Fibroblast of skin of right biceps (primary cell): ENCODE data around the gene NLGN4X.
"Not testable (repeated sequence)": the region's sequence is repeated elsewhere in the genome, so short reads cannot be mapped to it uniquely, and the experiment has no call there.

Source experiments
- DNase-seq: peaks from one replicate; pipeline ENCODE4 v3.0.0-alpha.2; 2013

The NLGN4X gene

DNA sequence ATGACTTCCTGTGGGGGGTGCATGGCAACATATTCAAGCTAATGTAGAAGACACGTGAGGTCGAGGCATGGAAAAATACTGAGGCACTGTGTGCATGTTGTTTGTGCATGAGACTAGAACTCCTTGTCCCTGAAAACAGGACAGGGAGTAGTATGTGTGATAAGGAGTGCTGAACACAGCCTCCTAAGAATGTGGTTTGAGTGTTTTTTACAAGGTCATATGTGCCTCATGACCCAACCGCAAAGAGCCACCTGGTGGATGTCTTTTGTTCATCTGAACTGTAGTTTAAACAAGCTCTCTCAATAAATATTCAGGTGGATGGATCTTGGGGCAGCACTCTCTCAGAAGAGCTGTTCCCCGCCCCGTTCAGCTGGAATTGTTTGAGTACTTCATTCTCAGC, 226.6 kb downstream of the NLGN4X start:
- no peak for DNase-seq

DNA sequence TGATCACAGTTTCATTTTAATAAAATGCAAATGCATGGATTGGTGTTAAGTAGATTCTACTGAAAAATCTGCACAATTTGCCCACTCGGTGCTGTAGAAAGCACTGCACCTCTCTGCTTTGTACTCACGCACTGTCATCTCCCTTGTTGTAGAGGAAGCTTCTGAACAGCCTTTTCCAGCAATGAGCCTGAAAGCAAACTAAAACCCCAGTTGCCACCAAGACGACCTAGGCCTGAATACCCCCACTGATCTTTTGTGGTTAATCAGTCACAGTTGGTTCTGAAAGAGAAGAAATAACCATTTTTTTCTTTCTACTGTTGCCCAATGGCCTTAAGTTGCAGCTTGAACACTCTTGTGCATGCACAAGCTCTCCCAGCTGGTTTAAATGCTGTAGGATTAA, 229.8 kb downstream of the NLGN4X start:
- no peak for DNase-seq

DNA sequence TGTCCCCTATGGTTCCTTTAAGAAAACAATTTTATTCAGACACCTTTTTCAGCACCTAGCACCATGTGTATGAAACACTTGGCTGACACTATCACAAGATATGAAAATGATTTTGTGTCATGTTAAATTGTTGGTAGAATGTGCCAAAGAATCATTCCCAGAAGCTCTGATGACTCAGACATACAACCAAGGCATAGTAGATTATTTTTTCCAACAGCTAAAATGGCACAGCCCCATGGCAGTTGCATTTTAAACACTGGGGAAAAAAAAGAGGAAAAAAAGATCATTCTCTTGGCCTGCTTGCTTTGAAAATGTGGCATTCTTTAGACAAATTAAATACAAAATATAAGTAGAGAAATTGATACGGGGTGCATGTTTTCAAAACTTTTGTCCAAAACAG, 230.2 kb downstream of the NLGN4X start:
- no peak for DNase-seq

DNA sequence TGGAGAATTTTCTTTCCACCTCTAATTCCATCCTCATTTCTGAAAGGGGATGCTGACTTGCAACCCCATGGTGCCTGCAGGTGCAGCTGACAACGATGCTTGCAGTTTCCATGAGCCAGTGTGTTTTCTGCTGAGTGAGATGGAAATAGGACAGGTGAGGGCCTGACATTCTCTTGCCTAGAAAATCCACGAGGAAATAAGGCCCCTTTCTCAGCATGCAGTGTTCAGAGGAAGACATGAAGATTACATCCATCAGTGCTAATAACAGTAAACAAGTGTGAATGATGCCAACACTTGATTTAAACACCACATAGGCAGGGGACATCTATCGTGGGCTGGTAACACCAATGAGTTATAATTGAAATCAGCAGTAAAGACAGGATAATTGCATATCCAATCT, 237.3 kb downstream of the NLGN4X start:
- no peak for DNase-seq

DNA sequence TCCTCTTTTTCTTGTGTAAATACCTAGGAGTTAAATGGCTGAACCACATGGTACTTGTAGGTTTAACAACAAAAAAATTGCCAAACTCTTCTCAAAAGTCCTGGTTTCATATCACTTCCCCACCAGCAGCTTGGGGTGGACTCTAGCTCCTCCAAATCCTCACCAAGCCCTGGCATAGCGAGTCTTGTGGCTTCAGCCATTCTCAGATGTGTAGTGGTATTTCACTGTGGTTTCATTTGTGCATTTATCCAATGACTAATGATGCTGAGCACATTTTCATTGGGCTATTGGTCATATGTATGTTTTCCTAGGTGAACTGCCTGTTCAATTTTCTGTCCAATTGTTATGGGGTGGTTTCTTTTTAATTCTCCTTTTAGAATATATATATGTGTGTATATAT, 249.3 kb downstream of the NLGN4X start:
- DNase-seq, result no peak

DNA sequence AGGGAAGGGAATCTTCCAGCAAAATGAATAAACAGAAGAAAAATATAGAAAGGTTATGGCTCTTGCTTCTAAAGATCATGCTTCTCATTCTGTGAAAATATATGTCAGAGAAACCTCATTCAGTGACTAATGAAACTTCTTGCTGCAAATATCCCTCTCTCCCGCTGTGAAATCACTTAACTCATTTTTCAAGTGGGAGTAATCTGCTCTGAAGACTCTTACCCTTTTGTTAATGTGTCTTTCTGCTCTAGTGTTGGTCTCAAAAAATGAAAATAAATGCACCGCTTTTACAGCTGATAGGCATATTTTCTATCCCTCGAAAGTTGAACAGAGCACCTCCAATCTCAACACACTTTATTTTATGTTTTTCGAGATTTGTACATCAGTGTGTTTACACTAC, 252.3 kb downstream of the NLGN4X start:
- DNase-seq, result no peak

DNA sequence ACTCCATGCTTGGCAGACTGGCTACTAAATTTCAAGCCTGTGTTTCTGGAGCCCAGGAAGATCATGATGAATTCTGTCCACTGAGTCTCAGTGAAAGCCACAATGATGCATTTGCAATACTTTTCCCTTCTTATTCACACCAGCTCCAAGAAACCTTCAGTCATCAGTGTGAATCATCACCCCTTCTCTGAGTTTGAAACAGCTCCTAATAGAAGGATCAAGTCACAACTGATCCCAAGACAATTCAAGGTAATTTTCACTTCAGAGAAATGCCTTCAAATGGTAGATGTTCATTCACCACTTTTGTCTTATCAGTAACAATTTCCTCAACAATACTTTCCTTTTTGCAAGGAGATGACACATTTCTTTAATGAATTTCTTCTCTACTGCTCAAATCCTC, 257.4 kb downstream of the NLGN4X start:
- DNase-seq, result peak; percentile 10

DNA sequence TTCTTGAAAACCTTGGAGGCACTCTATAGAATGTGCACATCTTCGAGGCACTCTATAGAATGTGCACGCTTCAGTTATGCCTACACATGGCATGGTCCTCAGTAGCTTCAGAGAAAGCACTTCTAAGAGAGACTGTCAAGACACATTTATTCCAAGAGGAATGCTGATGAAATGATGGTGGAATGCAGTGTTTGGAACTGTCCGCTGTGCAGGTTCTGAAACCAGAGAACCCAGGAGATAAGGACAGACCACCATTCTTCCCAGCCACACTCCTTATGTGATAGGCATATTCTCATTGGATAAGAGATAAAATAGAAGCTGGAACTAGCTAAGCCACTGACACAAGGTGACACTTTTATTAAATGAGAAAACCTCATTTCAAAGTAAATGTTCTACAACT, 263.3 kb downstream of the NLGN4X start:
- DNase-seq, result no peak

DNA sequence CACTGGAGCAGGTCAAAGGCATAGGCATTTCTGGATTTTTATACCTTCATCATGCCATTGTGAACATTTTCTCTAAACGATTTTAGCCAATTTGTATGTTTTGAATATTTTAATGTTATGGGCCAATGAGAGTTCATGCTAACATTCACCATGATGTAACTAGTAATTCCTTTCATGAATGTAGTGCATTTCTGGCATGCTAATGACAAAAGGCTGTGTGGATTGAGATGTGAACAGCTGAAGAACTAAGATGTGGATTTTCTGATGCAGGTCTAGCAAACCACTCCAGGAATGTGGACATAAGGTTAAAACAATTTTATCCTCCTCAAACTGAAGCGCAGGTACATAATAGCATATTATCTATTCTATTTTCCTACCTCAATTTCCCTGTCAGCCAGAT, 269.4 kb downstream of the NLGN4X start:
- DNase-seq, result no peak

DNA sequence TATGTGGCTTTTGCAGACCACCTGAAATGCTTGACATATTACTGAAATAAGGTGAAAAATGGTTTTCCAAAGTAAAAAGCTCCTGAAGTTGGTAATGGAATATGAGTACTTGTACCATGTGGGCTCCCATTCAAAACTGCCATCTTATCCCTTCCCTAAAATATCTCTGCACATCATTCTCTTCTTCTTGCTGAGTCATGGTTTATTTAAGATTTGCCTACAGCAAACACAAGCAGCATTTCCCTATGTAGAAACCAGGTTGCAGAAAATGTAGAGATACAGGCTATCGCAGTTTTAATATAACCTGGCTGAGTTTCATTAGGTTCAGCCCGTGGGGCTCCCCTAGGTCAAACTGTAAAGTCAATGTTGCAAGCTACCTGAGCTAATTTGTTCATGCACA, 270.1 kb downstream of the NLGN4X start:
- no peak for DNase-seq

DNA sequence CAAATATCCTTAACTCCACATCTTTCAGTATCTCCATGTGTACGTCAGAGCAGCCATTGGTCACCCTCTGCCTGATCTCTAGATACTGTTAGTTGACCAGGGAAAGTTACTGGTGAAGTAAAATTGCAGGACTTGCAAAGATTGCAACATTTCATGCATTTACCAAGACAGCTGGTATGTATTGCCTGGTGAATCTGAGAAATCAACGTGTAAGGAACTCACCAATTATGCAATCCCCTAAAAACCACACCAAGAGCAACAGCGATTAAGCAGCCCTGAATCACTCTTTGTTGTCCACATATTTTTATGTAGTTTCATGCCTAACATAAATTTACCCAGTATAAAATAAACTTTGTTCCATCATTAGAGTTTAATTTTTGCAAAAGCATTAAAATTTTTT, 271.2 kb downstream of the NLGN4X start:
- peak; percentile 51 for DNase-seq

DNA sequence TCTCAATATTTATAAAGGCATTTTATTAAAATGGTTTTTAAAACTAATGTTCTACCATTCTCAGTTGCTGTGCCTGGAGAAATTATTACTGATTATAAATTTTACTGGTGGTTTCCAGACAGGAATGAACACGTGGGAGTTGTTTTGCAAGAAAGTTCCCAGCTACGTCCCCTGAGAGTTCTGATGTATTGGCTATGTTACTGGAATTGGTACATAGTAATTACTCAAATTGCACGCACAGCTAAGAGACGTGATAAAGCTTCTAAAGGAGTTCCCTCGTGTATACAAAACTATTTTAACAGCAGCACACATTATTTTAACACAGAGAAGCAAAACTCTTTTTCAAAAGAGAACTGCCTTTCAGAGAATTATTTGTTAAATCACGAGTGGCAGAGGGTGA, 292.2 kb downstream of the NLGN4X start:
- DNase-seq, result peak; percentile 26

DNA sequence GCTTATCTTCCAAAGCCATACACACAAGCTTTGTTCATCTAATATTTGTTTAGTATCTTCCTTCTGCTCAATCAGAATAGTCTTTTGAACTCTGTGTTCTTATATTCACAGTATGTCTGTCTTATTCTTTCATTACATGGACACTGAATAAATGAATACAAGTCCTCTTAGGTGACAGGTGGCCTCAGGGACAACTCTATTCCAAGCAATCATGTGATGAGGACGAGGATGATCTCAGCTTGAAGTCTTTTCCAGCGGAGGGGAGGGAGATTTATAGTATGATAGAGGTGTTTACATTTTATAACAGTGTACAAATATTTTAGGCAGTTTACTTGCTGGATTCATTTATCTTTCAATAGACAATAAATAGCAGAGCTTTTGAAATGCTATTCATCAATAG, 300.4 kb downstream of the NLGN4X start:
- no peak for DNase-seq

DNA sequence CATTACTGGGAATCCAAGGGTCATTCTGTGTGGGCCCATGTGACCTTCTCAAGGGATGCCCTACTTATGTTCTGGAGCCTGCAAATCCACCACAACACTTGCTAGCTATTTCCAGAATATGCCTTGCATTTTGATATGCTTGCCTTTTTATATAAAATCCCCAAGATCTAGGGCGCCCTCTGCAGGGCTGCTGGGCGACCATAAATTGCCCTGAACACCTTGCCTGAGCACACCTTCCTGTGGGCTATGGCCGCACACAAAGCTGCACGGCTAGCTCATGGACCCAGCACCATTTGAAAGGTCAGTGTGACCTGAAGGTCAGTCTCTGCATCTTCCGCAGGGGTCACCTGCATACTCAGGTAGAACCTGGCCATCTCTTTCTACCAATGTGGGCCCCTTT, 311.7 kb downstream of the NLGN4X start:
- DNase-seq, result no peak

DNA sequence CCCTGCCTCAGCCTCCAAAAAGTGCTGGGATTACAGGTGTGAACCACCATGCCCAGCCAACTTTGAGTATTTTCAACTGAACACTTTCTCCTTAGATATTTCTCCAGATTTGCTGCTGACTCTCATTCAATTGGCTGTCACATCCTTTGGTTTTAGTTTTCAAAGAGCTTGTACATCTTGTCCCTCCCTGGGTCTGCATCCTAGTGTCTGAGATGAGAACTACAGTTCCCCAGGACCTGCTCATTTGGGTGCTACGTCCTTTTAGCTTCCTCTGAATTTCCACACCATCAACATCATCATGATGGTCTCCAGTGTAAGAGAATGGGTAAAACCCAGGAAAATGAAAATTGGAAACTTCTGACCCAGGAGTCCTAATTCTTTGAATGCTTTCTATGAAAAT, 312.9 kb downstream of the NLGN4X start:
- no peak for DNase-seq

DNA sequence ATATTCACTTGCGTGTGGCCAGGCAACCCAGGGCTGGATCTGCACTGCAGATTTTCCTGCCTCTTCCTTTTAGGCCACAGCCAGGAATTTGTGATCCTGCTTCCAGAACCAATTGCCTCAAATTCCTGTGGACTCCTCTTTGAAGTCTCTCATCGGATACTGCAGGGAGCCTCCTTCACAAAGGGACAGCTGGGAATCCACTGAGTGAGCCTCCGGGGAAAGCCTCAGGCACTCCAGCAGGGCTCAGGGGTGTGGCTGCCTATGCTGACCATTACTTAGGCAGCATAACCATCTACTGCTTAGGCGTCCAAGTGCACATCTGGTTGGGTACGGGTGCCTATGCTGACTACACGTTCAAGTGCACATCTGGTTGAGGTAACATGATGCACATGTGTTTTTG, 321.5 kb downstream of the NLGN4X start:
- no peak for DNase-seq

DNA sequence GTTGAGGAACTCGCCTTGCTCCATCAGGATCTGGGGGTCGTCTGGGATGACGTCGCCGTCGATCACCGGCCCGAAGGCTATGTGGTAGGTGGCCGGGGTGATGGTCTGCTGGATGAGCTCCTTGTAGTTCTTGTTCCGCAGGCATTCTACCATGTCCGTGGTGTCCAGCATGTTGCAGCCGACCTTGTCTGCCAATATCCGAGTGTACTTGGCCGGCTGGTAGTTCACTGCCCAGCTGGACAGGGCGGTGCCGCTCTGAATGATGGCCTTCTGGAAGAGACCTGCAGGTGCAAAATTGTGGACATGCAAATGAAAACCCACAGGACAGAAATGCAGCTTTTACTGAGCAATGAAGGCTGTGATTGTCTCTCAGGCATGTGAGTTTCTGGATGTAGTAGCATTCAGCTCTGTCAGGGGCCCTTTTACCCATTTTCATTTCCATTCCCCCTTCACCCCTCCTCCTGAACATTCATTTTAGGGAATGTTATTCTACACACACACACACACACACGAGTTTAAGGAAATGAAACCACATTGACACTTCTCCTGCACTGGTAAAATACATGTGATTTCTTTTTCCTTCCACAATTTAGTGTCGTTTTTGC, 325.0 kb downstream of the NLGN4X start:
- DNase-seq, result not testable (repeated sequence)

DNA sequence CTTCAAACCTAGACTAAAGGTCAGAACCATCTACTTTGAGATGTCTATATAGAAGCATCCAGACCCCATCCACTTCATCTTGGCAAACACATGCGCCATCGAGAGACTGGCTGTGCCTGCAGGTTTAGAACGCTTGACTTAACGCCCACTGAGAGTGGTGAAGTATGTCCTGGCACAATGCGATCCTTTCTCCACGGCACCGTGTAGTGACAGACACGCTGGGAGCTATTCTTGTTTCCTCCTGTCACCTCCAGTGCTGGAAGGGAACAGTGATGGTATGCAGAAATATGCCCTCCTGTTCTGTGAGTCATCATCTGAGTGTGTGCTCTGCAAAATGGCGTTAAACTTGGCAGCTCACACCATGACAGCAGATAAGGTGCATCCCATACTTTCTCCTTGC, 330.2 kb downstream of the NLGN4X start:
- DNase-seq, result no peak

DNA sequence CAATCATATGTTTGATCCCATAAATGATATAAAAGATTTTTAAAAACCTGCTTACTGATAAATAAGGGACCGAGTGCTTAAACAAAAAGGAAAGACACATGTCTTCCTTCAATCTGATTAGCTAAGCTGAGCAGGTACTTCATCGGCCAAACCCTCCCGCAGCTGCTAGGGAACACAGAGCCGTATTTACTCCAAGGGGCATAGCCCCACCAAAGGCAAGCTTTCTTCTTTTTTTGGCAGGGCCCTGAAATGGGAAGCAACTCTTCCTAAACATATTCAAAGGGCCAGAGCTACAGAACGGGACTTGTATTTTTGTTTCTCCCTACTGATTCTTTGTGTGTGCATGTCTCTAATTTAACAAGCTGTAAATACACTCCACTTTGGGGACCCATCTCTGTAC, 337.3 kb downstream of the NLGN4X start:
- no peak for DNase-seq

DNA sequence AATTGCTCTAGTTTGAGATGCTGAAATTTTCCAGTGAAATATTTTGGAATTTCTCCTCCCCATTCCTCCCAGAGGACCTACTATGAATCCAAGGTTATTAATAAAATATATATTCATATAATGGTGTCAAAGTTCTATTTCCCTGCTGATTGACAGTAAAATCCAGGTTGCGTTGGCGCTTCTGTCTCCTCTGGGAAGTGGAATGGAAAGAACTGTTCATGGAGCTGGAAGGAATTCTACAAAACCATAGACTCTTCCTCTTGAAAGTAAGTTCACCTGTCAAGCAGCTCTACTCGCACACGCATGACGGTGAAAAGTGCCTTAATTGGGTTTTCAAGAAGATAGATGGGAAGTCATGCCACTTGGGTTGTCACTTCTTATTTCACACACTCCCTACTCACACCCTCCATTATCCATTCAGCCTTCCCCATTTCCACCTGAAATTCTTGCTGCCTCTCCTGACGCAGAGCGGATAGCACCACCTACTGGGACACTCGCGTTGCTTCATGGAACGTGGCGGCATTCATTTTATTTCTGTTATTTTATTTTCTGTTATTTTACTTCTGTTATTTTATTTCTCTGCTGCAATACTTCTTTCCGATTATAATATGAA, 351.6 kb downstream of the NLGN4X start:
- peak; percentile 14 for DNase-seq

DNA sequence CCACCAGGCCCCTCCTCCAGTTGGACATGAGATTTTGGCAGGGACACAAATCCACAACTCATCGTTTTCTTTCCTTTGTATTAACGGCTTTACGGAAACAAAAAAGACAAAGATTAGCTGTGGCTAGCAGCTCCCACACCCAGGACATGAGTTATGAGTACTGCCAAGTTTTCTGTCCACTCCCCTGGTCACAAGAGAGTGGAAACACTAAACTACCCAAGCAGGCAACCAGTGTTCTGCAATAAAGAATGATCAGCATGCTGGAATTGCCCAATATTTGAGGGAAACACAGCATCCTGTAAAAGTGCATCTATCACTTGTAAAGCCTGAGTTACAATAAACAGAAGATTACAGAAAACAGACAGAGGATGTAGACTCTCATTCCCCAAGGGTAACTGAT, 358.4 kb downstream of the NLGN4X start:
- DNase-seq, result peak; percentile 0

DNA sequence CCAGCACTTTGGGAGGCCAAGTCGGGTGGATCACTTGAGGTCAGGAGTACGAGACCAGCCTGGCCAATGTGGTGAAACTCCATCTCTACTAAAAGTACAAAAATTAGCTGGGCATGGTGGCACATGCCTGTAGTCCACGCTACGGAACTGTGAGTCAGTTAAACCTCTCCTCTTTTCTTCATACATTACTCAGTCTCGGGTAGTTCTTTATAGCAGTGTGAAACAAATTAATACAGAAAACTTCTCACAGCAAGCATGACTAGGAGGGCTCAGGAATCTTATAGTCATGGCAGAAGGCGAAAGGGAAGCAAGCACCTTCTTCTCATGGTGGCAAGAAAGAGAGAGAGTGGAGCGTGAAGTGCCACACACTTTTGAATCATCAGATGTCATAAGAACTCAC, 358.9 kb downstream of the NLGN4X start:
- no peak for DNase-seq

DNA sequence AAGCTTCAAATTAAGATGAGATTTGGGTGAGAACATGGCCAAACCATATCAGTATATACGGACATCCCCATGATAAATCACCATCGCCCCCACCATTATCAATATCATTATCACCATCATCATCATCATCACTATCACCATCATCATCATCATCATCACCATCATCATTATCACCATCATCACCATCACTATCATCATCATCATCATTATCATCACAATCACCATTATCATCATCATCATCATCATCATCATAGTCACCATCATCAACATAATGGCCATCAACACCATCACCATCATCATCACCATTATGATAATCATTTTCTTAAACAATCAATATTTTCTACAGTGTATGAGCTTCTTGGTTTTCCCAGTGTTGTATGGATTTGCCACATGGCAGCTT, 360.9 kb downstream of the NLGN4X start:
- DNase-seq, result no peak

DNA sequence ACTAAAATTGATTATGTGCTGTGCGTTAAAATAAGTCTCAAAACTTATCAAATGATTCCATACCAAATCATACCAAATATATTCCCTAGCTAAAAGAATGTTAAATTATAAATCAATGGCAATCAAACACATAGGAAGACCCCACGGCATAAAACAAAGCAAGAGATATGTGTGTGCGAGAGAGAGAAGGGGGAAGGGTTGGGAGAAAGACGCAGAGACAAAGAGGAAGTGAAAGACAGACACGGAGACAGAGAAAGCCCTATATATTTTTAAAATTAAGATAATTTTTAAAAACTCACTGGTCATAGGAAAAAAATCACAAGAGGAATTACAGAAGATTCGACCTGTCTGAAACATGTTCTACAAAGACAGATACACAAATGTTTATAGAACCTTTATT, 371.4 kb downstream of the NLGN4X start:
- DNase-seq, result no peak

DNA sequence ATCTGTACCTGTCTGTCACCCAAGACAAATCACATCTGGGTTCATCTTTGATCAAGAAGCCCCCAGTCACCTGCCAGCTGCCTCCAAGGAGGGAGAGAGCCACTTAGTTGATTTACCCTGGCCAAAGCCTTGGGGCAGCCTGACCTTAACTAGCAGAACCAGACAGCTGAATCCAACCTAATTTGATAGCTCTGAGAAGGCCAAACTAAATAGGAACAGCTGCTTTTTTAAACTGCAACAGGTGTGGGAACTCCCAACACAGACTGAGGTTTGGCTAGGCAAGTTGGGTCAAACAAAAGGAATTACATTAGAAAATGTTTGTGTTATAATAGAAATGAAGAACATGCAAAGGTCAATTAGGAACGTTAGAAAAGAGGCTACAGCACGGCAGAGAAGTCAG, 375.7 kb downstream of the NLGN4X start:
- DNase-seq, result no peak

DNA sequence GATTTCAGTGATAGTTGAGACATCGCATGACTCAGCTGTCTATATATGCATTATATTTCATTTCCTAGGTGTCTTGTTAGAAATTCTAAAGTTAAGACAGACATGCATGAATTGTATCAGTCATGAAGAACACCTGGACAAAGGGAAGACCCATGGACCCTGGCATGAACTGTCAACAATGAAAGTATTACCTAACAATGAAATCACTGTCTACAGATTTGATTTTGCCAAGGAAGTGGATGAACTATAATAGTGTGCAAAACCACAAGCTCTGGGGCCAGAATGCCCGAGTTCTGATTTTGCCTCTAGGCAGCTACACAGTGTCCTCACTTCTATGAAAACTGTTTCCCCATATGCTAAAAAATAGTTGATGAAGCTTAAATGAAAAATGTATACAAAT, 386.1 kb downstream of the NLGN4X start:
- no peak for DNase-seq
